Measurements from ENCODE around the gene TMC2. TPM values are rescaled to one million over a fixed set of nuclear protein-coding genes. Genes with fewer than 3 reads are reported as not detected.
"Not testable (repeated sequence)": the region's sequence is repeated elsewhere in the genome, so short reads cannot be mapped to it uniquely, and the experiment has no call there.

TMC2 gene
- not detected for polyA plus RNA-seq

GRCh38 chr20:2536560-2536986 lies at the start of gene TMC2:
Gene TMC2 (plus strand): TSS chr20:2536573. CDS start chr20:2536622, 49 bp downstream.
- Mint-ChIP-seq H3K4me3 (peak within 1 kb of the TSS in 1 of 4 donors; percentile 78), H3K27ac (no peak within 1 kb of the TSS), H3K9me3 (no peaks in the 10 kb centered on the region), H3K27me3 (peaks cover 24% of the 10 kb centered on the region), H3K36me3 (peaks cover 1% of the 10 kb centered on the region), H3K4me1 (no peaks in the 10 kb centered on the region)

- not testable (repeated sequence) for H3K27me3 Mint-ChIP-seq, H3K27ac Mint-ChIP-seq, H3K36me3 Mint-ChIP-seq, H3K4me3 Mint-ChIP-seq, H3K9me3 Mint-ChIP-seq
- peaks cover 2 to 11% (median 3%) of the 10 kb centered on the region in 3 donors for H3K4me1 Mint-ChIP-seq
Observed at GRCh38 chr20:2502808-2503384, 33.5 kb upstream of the TMC2 start.

- not testable (repeated sequence) for H3K36me3 Mint-ChIP-seq, H3K27me3 Mint-ChIP-seq, H3K27ac Mint-ChIP-seq, H3K9me3 Mint-ChIP-seq
- H3K4me3 Mint-ChIP-seq: peak overlapping the region in 1 of 4 donors; percentile 56
- H3K4me1 Mint-ChIP-seq: peaks cover 11 to 16% (median 12%) of the 10 kb centered on the region in 3 donors
Observed at GRCh38 chr20:2504803-2505202, 31.6 kb upstream of the TMC2 start.

- not testable (repeated sequence) for H3K27ac Mint-ChIP-seq, H3K36me3 Mint-ChIP-seq, H3K27me3 Mint-ChIP-seq, H3K9me3 Mint-ChIP-seq
- peak overlapping the region in 2 of 4 donors; percentile 28 to 45 for H3K4me3 Mint-ChIP-seq
- H3K4me1 Mint-ChIP-seq: peaks cover 11 to 16% (median 12%) of the 10 kb centered on the region in 3 donors
Observed at GRCh38 chr20:2506426-2506825, 29.9 kb upstream of the TMC2 start.

GRCh38 chr20:2507464-2507863 lies 28.9 kb upstream of the TMC2 start:
- Mint-ChIP-seq H3K4me1 (peaks cover 11 to 16% (median 12%) of the 10 kb centered on the region in 3 donors), H3K36me3 (no peaks in the 10 kb centered on the region), H3K9me3 (no peaks in the 10 kb centered on the region), H3K27ac (peak overlapping the region in 2 of 3 donors; percentile 12 to 88), H3K27me3 (peaks cover 7% of the 10 kb centered on the region), H3K4me3 (peak overlapping the region; percentile 81 to 99 (median 97))

- peak overlapping the region; percentile 95 to 100 (median 99) for H3K4me3 Mint-ChIP-seq
- peaks cover 11 to 13% (median 12%) of the 10 kb centered on the region in 3 donors for H3K4me1 Mint-ChIP-seq
- no peaks in the 10 kb centered on the region for H3K9me3 Mint-ChIP-seq
- peaks cover 7% of the 10 kb centered on the region for H3K27me3 Mint-ChIP-seq
- peak overlapping the region; percentile 55 to 97 (median 88) for H3K27ac Mint-ChIP-seq
- H3K36me3 Mint-ChIP-seq: no peaks in the 10 kb centered on the region
Observed at GRCh38 chr20:2507875-2508630, 28.3 kb upstream of the TMC2 start.

GRCh38 chr20:2508631-2509467 lies 27.5 kb upstream of the TMC2 start, which contains the start of gene ZNF343:
Gene ZNF343 (minus strand): TSS chr20:2508915. CDS start chr20:2493895, 15,020 bp downstream.
- peak within 1 kb of the TSS; percentile 95 to 100 (median 99) for H3K4me3 Mint-ChIP-seq
- H3K36me3 Mint-ChIP-seq: no peaks in the 10 kb centered on the region
- H3K27me3 Mint-ChIP-seq: peaks cover 10% of the 10 kb centered on the region
- H3K4me1 Mint-ChIP-seq: peaks cover 11 to 12% (median 11%) of the 10 kb centered on the region in 3 donors
- peak within 1 kb of the TSS; percentile 55 to 97 (median 88) for H3K27ac Mint-ChIP-seq
- H3K9me3 Mint-ChIP-seq: no peaks in the 10 kb centered on the region

- H3K4me1 Mint-ChIP-seq: peaks cover 11 to 12% (median 11%) of the 10 kb centered on the region in 3 donors
- H3K36me3 Mint-ChIP-seq: no peaks in the 10 kb centered on the region
- peak overlapping the region; percentile 95 to 100 (median 99) for H3K4me3 Mint-ChIP-seq
- no peaks in the 10 kb centered on the region for H3K9me3 Mint-ChIP-seq
- peak overlapping the region in 1 of 3 donors; percentile 88 for H3K27ac Mint-ChIP-seq
- H3K27me3 Mint-ChIP-seq: peaks cover 10% of the 10 kb centered on the region
Observed at GRCh38 chr20:2509468-2509781, 26.9 kb upstream of the TMC2 start.

- Mint-ChIP-seq H3K27ac (no peak overlapping the region), H3K4me1 (peaks cover 11 to 12% (median 11%) of the 10 kb centered on the region in 3 donors), H3K36me3 (no peaks in the 10 kb centered on the region), H3K9me3 (no peaks in the 10 kb centered on the region), H3K4me3 (peak overlapping the region in 2 of 4 donors; percentile 54 to 99), H3K27me3 (peaks cover 11% of the 10 kb centered on the region)
Observed at GRCh38 chr20:2509794-2510193, 26.6 kb upstream of the TMC2 start.

- Mint-ChIP-seq H3K27ac (no peak overlapping the region), H3K4me1 (no peaks in the 10 kb centered on the region), H3K4me3 (no peak overlapping the region)
Observed at GRCh38 chr20:2515203-2515602, 21.2 kb upstream of the TMC2 start.

GRCh38 chr20:2516399-2516798 lies 20.0 kb upstream of the TMC2 start:
- Mint-ChIP-seq H3K9me3 (no peaks in the 10 kb centered on the region), H3K36me3 (no peaks in the 10 kb centered on the region), H3K4me1 (peaks cover 0 to under 1% (median 0%) of the 10 kb centered on the region in 3 donors), H3K4me3 (no peak overlapping the region), H3K27ac (no peak overlapping the region), H3K27me3 (peaks cover 6% of the 10 kb centered on the region)

More at GRCh38 chr20:2515203-2515602, 21.2 kb upstream of the TMC2 start:
- no peaks in the 10 kb centered on the region for H3K36me3 Mint-ChIP-seq
- H3K9me3 Mint-ChIP-seq: no peaks in the 10 kb centered on the region
- peaks cover 11% of the 10 kb centered on the region for H3K27me3 Mint-ChIP-seq

GRCh38 chr20:2518096-2518495 lies 18.3 kb upstream of the TMC2 start:
- Mint-ChIP-seq H3K27ac (no peak overlapping the region), H3K9me3 (no peaks in the 10 kb centered on the region), H3K36me3 (no peaks in the 10 kb centered on the region), H3K4me1 (peaks cover 0 to 4% (median 2%) of the 10 kb centered on the region in 3 donors), H3K27me3 (peaks cover 4% of the 10 kb centered on the region), H3K4me3 (no peak overlapping the region)

GRCh38 chr20:2518558-2518957 lies 17.8 kb upstream of the TMC2 start:
- Mint-ChIP-seq H3K4me1 (peaks cover 0 to 4% (median 2%) of the 10 kb centered on the region in 3 donors), H3K9me3 (no peaks in the 10 kb centered on the region), H3K27ac (no peak overlapping the region), H3K36me3 (no peaks in the 10 kb centered on the region), H3K27me3 (peaks cover 7% of the 10 kb centered on the region), H3K4me3 (no peak overlapping the region)

GRCh38 chr20:2519115-2519809 lies 17.1 kb upstream of the TMC2 start:
- Mint-ChIP-seq H3K9me3 (no peaks in the 10 kb centered on the region), H3K27me3 (peaks cover 4% of the 10 kb centered on the region), H3K4me3 (no peak overlapping the region), H3K36me3 (no peaks in the 10 kb centered on the region), H3K27ac (no peak overlapping the region), H3K4me1 (peaks cover 0 to 5% (median 2%) of the 10 kb centered on the region in 3 donors)

All from IgD-negative memory B cell (primary cell).